MM.1S (cell line): Measurements from ENCODE around the gene CCDC192.

Experiments used
- EZH2 ChIP-seq: fragments of 300-600 bp; sonication (generic); optimal IDR thresholded peaks from 2 replicates; pipeline ENCODE3; 2017; ENCODE audit warnings: low read depth, mild to moderate bottlenecking, antibody characterized with exemption, low read length, mixed read lengths
- EZH2phosphoT487 ChIP-seq: fragments of 300-600 bp; sonication (generic); IDR thresholded peaks from 2 replicates; pipeline ENCODE4 v1.6.1; 2018; ENCODE audit warnings: antibody characterized with exemption, low read length
- TF ChIP-seq, protein P1 (sequence below): fragments of 300-600 bp; sonication (generic); IDR thresholded peaks from 2 replicates; pipeline ENCODE4 v1.5.1; 2016; ENCODE audit warnings: antibody characterized with exemption, low read length, mixed read lengths

DNA sequence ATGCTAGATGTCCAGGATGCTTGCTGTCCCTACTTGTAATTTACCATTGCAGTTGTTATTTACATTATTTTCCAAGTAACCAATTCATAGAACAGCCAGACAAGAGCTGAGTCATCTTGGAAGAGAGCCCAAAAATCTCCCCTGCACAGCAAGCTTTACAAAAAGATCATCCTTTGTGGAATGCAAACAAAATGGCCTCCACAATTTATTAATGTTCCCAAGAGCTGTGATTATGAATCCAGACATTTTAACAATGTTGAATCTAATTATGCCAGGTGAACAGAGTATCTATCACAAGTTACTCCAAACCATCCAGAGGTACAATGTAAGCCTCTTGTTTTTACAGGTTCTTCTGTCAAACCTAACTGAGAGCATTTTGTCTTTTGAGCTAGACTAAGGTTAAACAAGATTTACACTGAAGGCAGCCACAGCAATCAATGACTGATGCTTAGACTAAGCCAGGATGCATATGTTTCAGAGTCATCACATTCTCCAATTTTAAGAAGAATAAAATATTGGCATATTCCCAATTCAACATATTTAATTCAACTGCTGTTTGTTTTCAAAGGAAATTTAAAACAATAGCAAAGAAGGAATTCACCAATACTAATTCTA lies 285.1 kb downstream of the CCDC192 start:
- TF ChIP-seq, protein P1, sequence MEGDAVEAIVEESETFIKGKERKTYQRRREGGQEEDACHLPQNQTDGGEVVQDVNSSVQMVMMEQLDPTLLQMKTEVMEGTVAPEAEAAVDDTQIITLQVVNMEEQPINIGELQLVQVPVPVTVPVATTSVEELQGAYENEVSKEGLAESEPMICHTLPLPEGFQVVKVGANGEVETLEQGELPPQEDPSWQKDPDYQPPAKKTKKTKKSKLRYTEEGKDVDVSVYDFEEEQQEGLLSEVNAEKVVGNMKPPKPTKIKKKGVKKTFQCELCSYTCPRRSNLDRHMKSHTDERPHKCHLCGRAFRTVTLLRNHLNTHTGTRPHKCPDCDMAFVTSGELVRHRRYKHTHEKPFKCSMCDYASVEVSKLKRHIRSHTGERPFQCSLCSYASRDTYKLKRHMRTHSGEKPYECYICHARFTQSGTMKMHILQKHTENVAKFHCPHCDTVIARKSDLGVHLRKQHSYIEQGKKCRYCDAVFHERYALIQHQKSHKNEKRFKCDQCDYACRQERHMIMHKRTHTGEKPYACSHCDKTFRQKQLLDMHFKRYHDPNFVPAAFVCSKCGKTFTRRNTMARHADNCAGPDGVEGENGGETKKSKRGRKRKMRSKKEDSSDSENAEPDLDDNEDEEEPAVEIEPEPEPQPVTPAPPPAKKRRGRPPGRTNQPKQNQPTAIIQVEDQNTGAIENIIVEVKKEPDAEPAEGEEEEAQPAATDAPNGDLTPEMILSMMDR = no peak
- no peak for TF ChIP-seq EZH2phosphoT487
- no peak for TF ChIP-seq EZH2
